ENCODE data around the gene C1QTNF12. TPM values are rescaled to one million over a fixed set of nuclear protein-coding genes. Genes with fewer than 3 reads are reported as not detected.

C1QTNF12 gene
- total and polyA plus RNA-seq, 2 experiments from 2014 or later, result 3.8 to 6.6 TPM

DNA sequence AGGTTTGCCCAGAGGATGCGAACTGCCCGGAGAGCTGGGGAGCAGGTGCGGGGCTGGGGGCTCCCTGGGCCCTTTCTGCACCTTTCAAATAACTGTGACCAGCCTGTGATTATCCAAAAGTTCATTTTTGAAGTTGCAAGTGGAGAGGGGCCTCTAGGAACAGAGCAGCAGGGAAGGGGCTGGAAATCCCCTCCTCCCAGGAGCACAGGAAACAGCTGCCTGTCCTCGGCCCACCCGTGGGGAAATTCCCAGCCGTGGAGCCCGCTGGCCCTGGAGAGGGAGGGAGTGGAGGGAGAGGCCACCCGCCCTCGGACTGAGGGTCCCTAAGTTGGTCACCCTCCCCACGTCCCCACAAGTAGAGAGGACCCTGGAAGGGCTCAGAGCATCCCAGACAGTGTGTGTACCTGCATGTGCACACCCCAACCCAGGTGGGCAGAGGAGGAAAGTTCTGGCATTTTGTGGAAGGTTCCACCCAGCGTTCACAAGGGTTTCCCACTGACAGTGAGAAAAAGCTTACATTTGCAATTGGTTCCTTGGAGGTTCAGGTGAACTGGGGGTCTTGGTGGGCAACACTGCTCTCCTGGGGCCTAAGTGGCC lies 31.3 kb downstream of the C1QTNF12 start:
- no peak overlapping the region for H3K4me2 ChIP-seq
- peaks cover 3% of the 10 kb centered on the region for H4K20me1 ChIP-seq (ENCODE audit: insufficient read depth, poor library complexity, severe bottlenecking)
- no peak overlapping the region for H2AFZ ChIP-seq
- H3K9me3 ChIP-seq (ENCODE audit: low read depth), result no peaks in the 10 kb centered on the region
- no peaks in the 10 kb centered on the region for H3K79me2 ChIP-seq
- H3K4me1 ChIP-seq (ENCODE audit: insufficient read depth), result no peaks in the 10 kb centered on the region
- no peak overlapping the region for H3K4me3 ChIP-seq
- no peak for DNase-seq (ENCODE audit: low spot score)
- H3K9me2 ChIP-seq (replicated peaks; ENCODE audit: insufficient read depth), result no peaks in the 10 kb centered on the region
- no peaks in the 10 kb centered on the region for H3K27me3 ChIP-seq
- TF ChIP-seq EZH2 (IDR thresholded peaks at IDR 0.05; ENCODE audit: borderline replicate concordance) (no peak), EZH2phosphoT487 (IDR thresholded peaks at IDR 0.05; ENCODE audit: low read depth, severe bottlenecking, unreplicated experiment) (no peak)
- TF ChIP-seq, protein P1, sequence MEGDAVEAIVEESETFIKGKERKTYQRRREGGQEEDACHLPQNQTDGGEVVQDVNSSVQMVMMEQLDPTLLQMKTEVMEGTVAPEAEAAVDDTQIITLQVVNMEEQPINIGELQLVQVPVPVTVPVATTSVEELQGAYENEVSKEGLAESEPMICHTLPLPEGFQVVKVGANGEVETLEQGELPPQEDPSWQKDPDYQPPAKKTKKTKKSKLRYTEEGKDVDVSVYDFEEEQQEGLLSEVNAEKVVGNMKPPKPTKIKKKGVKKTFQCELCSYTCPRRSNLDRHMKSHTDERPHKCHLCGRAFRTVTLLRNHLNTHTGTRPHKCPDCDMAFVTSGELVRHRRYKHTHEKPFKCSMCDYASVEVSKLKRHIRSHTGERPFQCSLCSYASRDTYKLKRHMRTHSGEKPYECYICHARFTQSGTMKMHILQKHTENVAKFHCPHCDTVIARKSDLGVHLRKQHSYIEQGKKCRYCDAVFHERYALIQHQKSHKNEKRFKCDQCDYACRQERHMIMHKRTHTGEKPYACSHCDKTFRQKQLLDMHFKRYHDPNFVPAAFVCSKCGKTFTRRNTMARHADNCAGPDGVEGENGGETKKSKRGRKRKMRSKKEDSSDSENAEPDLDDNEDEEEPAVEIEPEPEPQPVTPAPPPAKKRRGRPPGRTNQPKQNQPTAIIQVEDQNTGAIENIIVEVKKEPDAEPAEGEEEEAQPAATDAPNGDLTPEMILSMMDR (IDR thresholded peaks at IDR 0.05; ENCODE audit: poor library complexity), result no peak
- WGBS (ENCODE audit: low lambda C conversion rate, missing lambda C conversion rate), result 65% methylated on average over 9 of the region's 11 CpGs
- H3K27ac ChIP-seq, result no peak overlapping the region
- H3K36me3 ChIP-seq (replicated peaks; ENCODE audit: insufficient read depth, low read depth), result no peaks in the 10 kb centered on the region

DNA sequence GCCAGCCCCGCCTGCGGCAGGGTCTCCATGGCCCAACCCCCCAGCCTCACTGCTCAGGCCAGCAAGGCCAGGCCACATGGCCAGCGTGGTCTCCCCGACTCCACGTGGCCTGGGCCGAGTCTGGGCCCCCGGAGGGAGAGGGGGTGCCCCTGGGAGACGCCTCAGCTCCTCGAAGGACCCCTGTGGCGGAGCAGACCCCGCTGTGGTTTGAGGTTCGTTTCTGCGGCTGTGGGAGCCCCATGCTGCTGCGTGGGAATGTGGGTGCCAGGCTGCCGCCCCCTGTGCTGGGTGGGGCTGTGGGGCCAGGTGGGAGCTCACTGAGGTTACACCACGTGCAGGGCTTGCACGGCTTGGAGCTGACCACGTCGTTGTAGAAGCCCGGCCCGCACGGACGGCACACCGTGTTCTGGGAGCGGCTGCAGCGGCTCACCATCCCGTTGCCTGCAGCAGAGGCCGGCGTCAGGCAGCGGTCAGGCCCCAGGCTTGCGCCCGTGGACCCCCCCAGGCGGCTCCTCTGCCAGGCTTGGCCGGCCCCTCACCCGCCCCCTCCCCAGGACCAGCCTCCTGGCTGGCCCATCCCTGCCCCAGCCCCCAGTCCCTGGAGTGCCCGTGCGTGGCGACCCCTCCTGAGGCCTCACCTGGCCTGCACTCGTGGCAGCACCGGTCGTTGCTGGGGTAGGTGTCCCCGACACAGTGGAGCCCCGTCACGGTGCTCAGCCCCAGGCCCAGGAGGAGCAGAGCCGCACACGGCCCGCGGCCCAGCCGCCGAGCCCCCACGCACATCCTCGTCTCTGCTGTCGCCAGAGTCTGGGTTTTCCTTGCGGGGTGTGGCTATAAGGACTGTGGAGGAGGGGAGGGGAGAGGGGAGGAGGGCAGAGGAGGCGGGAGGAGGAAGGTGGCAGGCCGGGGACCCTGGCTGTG lies 32.9 kb downstream of the C1QTNF12 start, which contains the start of gene TNFRSF4:
Gene TNFRSF4, minus strand, starts transcription at position 809 of the 921 bp plus-strand sequence. Its CDS starts 26 bp downstream, at position 783.
- H3K4me3 ChIP-seq, result no peak within 1 kb of the TSS
- DNase-seq (ENCODE audit: low spot score), result no peak
- H4K20me1 ChIP-seq (ENCODE audit: insufficient read depth, poor library complexity, severe bottlenecking), result no peaks in the 10 kb centered on the region
- H3K9me3 ChIP-seq (ENCODE audit: low read depth), result no peaks in the 10 kb centered on the region
- no peaks in the 10 kb centered on the region for H3K9me2 ChIP-seq (replicated peaks; ENCODE audit: insufficient read depth)
- no peak within 1 kb of the TSS for H3K4me2 ChIP-seq
- peaks cover 4% of the 10 kb centered on the region for H3K4me1 ChIP-seq (ENCODE audit: insufficient read depth)
- no peaks in the 10 kb centered on the region for H3K79me2 ChIP-seq
- H3K36me3 ChIP-seq (replicated peaks; ENCODE audit: insufficient read depth, low read depth), result no peaks in the 10 kb centered on the region
- no peak within 1 kb of the TSS for H3K27ac ChIP-seq
- 91% methylated on average over 48 of the region's 56 CpGs for WGBS (ENCODE audit: low lambda C conversion rate, missing lambda C conversion rate)
- TF ChIP-seq, protein P1 (IDR thresholded peaks at IDR 0.05; ENCODE audit: poor library complexity), result no peak
- TF ChIP-seq EZH2phosphoT487 (IDR thresholded peaks at IDR 0.05; ENCODE audit: low read depth, severe bottlenecking, unreplicated experiment), result no peak
- TF ChIP-seq EZH2 (IDR thresholded peaks at IDR 0.05; ENCODE audit: borderline replicate concordance), result no peak
- no peaks in the 10 kb centered on the region for H3K27me3 ChIP-seq
- H2AFZ ChIP-seq, result no peak within 1 kb of the TSS

DNA sequence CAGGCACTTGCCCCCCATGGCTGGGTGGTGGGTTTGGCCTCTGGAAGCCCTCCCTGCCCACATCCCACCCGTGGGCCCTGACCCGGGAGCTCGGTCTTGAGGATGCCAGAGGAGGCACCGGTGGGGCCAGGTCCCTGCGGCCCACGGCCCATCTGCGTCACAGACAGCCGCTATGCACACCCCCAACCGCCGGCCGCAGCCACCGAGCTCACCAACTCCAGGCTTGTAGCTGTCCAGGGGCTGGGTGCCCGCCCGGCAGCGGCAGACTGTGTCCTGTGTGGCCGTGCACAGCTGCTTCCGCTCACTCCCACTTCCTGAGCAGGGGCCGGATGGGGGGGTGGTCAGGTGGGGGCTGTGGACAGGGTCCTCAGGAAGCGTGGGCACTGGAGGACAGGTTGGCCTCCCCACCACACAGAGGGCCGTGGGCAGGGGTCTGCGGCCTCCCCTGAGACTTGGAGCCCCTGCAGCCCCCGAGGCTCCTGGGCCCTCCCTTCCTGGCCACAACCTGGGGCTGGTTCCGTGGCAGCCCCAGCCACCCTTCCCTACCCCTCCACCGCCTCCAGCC lies 33.7 kb downstream of the C1QTNF12 start:
- TF ChIP-seq EZH2phosphoT487 (IDR thresholded peaks at IDR 0.05; ENCODE audit: low read depth, severe bottlenecking, unreplicated experiment) (no peak), EZH2 (IDR thresholded peaks at IDR 0.05; ENCODE audit: borderline replicate concordance) (no peak)
- TF ChIP-seq, protein P1 (IDR thresholded peaks at IDR 0.05; ENCODE audit: poor library complexity), result no peak
- WGBS (ENCODE audit: low lambda C conversion rate, missing lambda C conversion rate), result 89% methylated on average over 13 of the region's 24 CpGs
- no peak overlapping the region for H2AFZ ChIP-seq
- no peak overlapping the region for H3K4me2 ChIP-seq
- no peaks in the 10 kb centered on the region for H3K36me3 ChIP-seq (replicated peaks; ENCODE audit: insufficient read depth, low read depth)
- H3K4me3 ChIP-seq, result no peak overlapping the region
- no peaks in the 10 kb centered on the region for H3K9me2 ChIP-seq (replicated peaks; ENCODE audit: insufficient read depth)
- H4K20me1 ChIP-seq (ENCODE audit: insufficient read depth, poor library complexity, severe bottlenecking), result no peaks in the 10 kb centered on the region
- no peaks in the 10 kb centered on the region for H3K27me3 ChIP-seq
- no peak for DNase-seq (ENCODE audit: low spot score)
- H3K79me2 ChIP-seq, result no peaks in the 10 kb centered on the region
- H3K27ac ChIP-seq, result no peak overlapping the region
- peaks cover 9% of the 10 kb centered on the region for H3K4me1 ChIP-seq (ENCODE audit: insufficient read depth)
- H3K9me3 ChIP-seq (ENCODE audit: low read depth), result no peaks in the 10 kb centered on the region
